Astrocyte of the cerebellum (primary cell): ENCODE measurements around the gene PARD6A.

Experiments
- DNase-seq: peaks from one replicate; pipeline ENCODE4 v3.0.0-alpha.2; 2011; ENCODE audit warnings: low read depth
- H3K4me3 ChIP-seq: 2 replicates; pipeline ENCODE4 v1.5.1; 2011; ENCODE audit warnings: mild to moderate bottlenecking, low read depth, low read length, moderate library complexity
- in situ Hi-C: cut with HindIII; loops from 2 replicates; pipeline ENCODE4 v1.10.0; 2017; ENCODE audit warnings: low sequenced_read_pairs
- TF ChIP-seq, protein P1 (sequence below): IDR thresholded peaks from 2 replicates; pipeline ENCODE4 v1.5.1; 2012; ENCODE audit warnings: low read length, low read depth, moderate library complexity, mild to moderate bottlenecking; ENCODE audit errors: missing control alignments

The PARD6A gene

DNA sequence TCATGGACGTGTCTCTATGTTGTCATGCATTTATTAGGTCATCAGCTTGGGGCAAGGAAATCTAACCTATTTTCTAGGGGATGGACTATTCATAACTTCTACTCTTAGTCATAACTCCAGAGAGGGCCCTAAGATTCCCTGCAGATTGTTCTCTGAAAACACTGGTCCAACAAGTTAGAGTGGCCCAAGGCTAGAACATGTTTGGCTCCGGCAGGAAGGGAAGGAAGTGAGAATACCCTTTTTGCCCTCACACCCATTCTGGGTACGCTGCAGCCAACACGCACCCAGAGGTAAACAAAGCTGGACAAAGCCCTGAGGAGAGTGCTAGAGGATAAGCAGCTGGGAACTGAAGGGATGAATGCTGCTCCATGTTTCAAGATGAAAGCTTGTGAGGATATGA, 15.8 kb downstream of the PARD6A start:
- TF ChIP-seq, protein P1, sequence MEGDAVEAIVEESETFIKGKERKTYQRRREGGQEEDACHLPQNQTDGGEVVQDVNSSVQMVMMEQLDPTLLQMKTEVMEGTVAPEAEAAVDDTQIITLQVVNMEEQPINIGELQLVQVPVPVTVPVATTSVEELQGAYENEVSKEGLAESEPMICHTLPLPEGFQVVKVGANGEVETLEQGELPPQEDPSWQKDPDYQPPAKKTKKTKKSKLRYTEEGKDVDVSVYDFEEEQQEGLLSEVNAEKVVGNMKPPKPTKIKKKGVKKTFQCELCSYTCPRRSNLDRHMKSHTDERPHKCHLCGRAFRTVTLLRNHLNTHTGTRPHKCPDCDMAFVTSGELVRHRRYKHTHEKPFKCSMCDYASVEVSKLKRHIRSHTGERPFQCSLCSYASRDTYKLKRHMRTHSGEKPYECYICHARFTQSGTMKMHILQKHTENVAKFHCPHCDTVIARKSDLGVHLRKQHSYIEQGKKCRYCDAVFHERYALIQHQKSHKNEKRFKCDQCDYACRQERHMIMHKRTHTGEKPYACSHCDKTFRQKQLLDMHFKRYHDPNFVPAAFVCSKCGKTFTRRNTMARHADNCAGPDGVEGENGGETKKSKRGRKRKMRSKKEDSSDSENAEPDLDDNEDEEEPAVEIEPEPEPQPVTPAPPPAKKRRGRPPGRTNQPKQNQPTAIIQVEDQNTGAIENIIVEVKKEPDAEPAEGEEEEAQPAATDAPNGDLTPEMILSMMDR: no peak
- in situ Hi-C loops: no loop called here
- no peak overlapping the region for H3K4me3 ChIP-seq
- DNase-seq: no peak

- no peak overlapping the region for H3K4me3 ChIP-seq
- TF ChIP-seq, protein P1: no peak
- in situ Hi-C loops: no loop called here
- DNase-seq: no peak
Observed at GRCh38 chr16:67676939-67677338, 16.2 kb downstream of the PARD6A start.

- DNase-seq: no peak
- no peak overlapping the region for H3K4me3 ChIP-seq
- TF ChIP-seq, protein P1: no peak
- in situ Hi-C loops: no loop called here
Observed at GRCh38 chr16:67677712-67678111, 17.0 kb downstream of the PARD6A start.

DNA sequence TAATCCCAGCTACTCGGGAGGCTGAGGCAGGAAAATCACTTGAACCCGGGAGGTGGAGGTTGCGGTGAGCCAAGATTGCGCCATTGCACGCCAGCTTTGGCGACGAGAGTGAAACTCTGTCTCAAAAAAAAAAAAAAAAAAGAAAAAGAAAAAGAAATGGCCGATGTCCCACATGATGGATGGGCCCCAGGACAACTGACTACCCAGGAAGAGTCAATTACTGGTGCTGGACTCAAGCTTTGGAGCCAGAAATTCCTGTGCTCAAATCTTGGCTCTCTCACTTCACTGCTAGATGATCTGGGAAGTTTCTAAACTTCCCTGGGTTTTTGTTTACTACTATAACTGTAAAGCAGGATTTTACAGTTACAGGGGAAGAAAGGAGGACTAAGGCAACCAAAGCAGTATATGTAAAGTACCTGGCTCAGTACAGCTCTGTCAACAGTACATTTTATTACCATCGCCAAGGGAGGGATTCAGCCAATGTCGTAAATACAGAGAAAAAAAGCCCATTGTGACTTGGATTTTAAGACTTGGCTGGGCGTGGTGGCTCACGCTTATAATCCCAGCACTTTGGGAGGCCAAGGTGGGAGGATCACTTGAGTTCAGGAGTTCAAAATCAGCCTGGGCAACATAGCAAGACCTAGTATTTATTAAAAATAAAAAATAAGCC, 17.7 kb downstream of the PARD6A start:
- no peak for DNase-seq

GRCh38 chr16:67679935-67680897, 19.5 kb downstream of the PARD6A start:
- in situ Hi-C loops: no loop called here
- TF ChIP-seq, protein P1: no peak
- no peak for DNase-seq
- H3K4me3 ChIP-seq: no peak overlapping the region

More for the DNA sequence above, 17.7 kb downstream of the PARD6A start:
- in situ Hi-C loops: no loop called here
- TF ChIP-seq, protein P1: no peak
- H3K4me3 ChIP-seq: no peak overlapping the region

DNA sequence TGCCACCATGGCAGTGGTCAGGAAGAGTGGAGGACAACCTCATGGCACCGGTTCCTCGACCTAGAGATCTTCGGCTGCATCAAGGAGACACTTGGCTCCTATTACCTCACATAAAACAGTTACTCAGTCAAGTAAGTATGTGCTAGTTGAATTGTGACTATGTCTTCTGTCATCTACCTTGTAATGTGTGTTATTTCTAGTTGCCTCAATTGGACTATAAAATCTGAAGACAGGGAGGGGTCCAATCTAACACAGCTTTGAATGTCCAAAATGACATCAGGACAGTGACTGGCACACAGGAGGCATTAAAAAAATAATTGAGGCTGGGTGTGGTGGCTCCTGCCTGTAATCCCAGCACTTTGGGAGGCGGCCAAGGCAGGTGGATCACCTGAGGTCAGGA, 23.0 kb downstream of the PARD6A start:
- TF ChIP-seq, protein P1: no peak
- DNase-seq: no peak
- no peak overlapping the region for H3K4me3 ChIP-seq
- in situ Hi-C loops: no loop called here
